WTC11 (cell line): ENCODE measurements around the gene GALR2. TPM values are rescaled to one million over a fixed set of nuclear protein-coding genes. Genes with fewer than 3 reads are reported as not detected.

Source experiments
- ATAC-seq: fragments of 200-7000 bp; cut with Tn5 transposase; 2 replicates; pipeline ENCODE4 v1.10.0; 2021; ENCODE audit warnings: mild to moderate bottlenecking, moderate library complexity
- CTCF ChIA-PET: fragments of 300-600 bp; sonication (Branson Sonifier 250); formaldehyde crosslinking; loops from one replicate; lab custom pipeline; 2021; ENCODE audit warnings: antibody characterized with exemption; lab: Charles Lee
- POLR2A ChIA-PET: fragments of 350-600 bp; sonication (Branson Sonifier 250); formaldehyde crosslinking; loops from one replicate; lab custom pipeline; 2021; ENCODE audit warnings: antibody characterized with exemption; lab: Charles Lee
- DNase-seq: peaks from one replicate; pipeline ENCODE4 v3.0.0; 2021; ENCODE audit warnings: low spot score
- H3K27ac Mint-ChIP-seq: 2 replicates; pipeline ENCODE4 v1.8.0; 2021; ENCODE audit warnings: mixed read lengths
- H3K27me3 Mint-ChIP-seq: 2 replicates; pipeline ENCODE4 v1.8.0; 2021; ENCODE audit warnings: low read depth, mild to moderate bottlenecking, moderate library complexity, mixed read lengths
- H3K36me3 Mint-ChIP-seq: 2 replicates; pipeline ENCODE4 v1.8.0; 2021; ENCODE audit warnings: mixed read lengths
- H3K4me1 Mint-ChIP-seq: 2 replicates; pipeline ENCODE4 v1.8.0; 2022; ENCODE audit warnings: mixed read lengths
- H3K4me3 Mint-ChIP-seq: 2 replicates; pipeline ENCODE4 v1.8.0; 2021; ENCODE audit warnings: mild to moderate bottlenecking, moderate library complexity, mixed read lengths
- H3K9me3 Mint-ChIP-seq: 2 replicates; pipeline ENCODE4 v1.8.0; 2021; ENCODE audit warnings: mixed read lengths
- CBFB ChIP-seq: sonication (generic); formaldehyde crosslinking; IDR thresholded peaks from 2 replicates; pipeline ENCODE4 v1.8.1; 2022; ENCODE audit warnings: mild to moderate bottlenecking, low read depth, missing genetic modification reagents
- CREM ChIP-seq: sonication (generic); formaldehyde crosslinking; IDR thresholded peaks from 2 replicates; pipeline ENCODE4 v1.8.1; 2022; ENCODE audit warnings: mild to moderate bottlenecking, missing genetic modification reagents, moderate library complexity
- FOXK1 ChIP-seq: sonication (generic); formaldehyde crosslinking; IDR thresholded peaks from 2 replicates; pipeline ENCODE4 v1.8.0; 2022; ENCODE audit warnings: mild to moderate bottlenecking, moderate library complexity, missing genetic modification reagents
- IRF2 ChIP-seq: sonication (generic); formaldehyde crosslinking; IDR thresholded peaks from 2 replicates; pipeline ENCODE4 v1.8.0; 2022; ENCODE audit warnings: low read depth, missing genetic modification reagents, borderline replicate concordance
- MXD4 ChIP-seq: fragments of 250-450 bp; sonication (Bioruptor Pico); IDR thresholded peaks from 2 replicates; pipeline ENCODE4 v1.8.0; 2021; ENCODE audit warnings: mild to moderate bottlenecking, moderate library complexity, borderline replicate concordance
- NFYB ChIP-seq: sonication (generic); formaldehyde crosslinking; conservative IDR thresholded peaks from 2 replicates; pipeline ENCODE4 v1.8.0; 2022; ENCODE audit warnings: low read depth, missing genetic modification reagents
- SP1 ChIP-seq: sonication (generic); formaldehyde crosslinking; conservative IDR thresholded peaks from 2 replicates; pipeline ENCODE4 v1.8.1; 2022; ENCODE audit warnings: missing genetic modification reagents
- TP53 ChIP-seq: sonication (generic); formaldehyde crosslinking; IDR thresholded peaks from 2 replicates; pipeline ENCODE4 v1.8.1; 2023; ENCODE audit warnings: mild to moderate bottlenecking, missing genetic modification reagents
- ZNF138 ChIP-seq: sonication (generic); formaldehyde crosslinking; conservative IDR thresholded peaks from 2 replicates; pipeline ENCODE4 v1.8.1; 2022; ENCODE audit warnings: mild to moderate bottlenecking, moderate library complexity, missing genetic modification reagents
- ZNF232 ChIP-seq: sonication (generic); formaldehyde crosslinking; IDR thresholded peaks from 2 replicates; pipeline ENCODE4 v1.8.0; 2022; ENCODE audit warnings: mild to moderate bottlenecking, missing genetic modification reagents
- ZNF396 ChIP-seq: fragments of 250-450 bp; sonication (Bioruptor Pico); IDR thresholded peaks from 2 replicates; pipeline ENCODE4 v1.8.0; 2021; ENCODE audit warnings: mild to moderate bottlenecking, moderate library complexity, borderline replicate concordance
- total RNA-seq: library from RNA; stranded (reverse); gene quantifications from 3 replicates; pipeline ENCODE4 v1.2.3, GENCODE V29; 2021
- TF ChIP-seq, protein P1 (sequence below): sonication (generic); formaldehyde crosslinking; IDR thresholded peaks from 2 replicates; pipeline ENCODE4 v1.8.0; 2022; ENCODE audit warnings: missing genetic modification reagents
- TF ChIP-seq, protein P2 (sequence below): sonication (generic); formaldehyde crosslinking; conservative IDR thresholded peaks from 2 replicates; pipeline ENCODE4 v1.8.1; 2023; ENCODE audit warnings: mild to moderate bottlenecking, low read depth, missing genetic modification reagents, moderate library complexity
- TF ChIP-seq, protein P3 (sequence below): fragments of 250-450 bp; sonication (Bioruptor Pico); IDR thresholded peaks from 2 replicates; pipeline ENCODE4 v1.9.0; 2021; ENCODE audit warnings: mild to moderate bottlenecking
- TF ChIP-seq, protein P4 (sequence below): sonication (generic); formaldehyde crosslinking; IDR thresholded peaks from 2 replicates; pipeline ENCODE4 v1.8.1; 2022; ENCODE audit warnings: low read depth, missing genetic modification reagents, borderline replicate concordance
- TF ChIP-seq, protein P5 (sequence below): sonication (generic); formaldehyde crosslinking; IDR thresholded peaks from 2 replicates; pipeline ENCODE4 v1.8.1; 2022; ENCODE audit warnings: mild to moderate bottlenecking, missing genetic modification reagents, moderate library complexity, borderline replicate concordance
- TF ChIP-seq, protein P6 (sequence below): fragments of 250-450 bp; sonication (Bioruptor Pico); IDR thresholded peaks from 2 replicates; pipeline ENCODE4 v1.8.0; 2021; ENCODE audit warnings: mild to moderate bottlenecking

Gene GALR2
- total RNA-seq, 1 experiment from 2014 or later: 2.9 TPM

DNA sequence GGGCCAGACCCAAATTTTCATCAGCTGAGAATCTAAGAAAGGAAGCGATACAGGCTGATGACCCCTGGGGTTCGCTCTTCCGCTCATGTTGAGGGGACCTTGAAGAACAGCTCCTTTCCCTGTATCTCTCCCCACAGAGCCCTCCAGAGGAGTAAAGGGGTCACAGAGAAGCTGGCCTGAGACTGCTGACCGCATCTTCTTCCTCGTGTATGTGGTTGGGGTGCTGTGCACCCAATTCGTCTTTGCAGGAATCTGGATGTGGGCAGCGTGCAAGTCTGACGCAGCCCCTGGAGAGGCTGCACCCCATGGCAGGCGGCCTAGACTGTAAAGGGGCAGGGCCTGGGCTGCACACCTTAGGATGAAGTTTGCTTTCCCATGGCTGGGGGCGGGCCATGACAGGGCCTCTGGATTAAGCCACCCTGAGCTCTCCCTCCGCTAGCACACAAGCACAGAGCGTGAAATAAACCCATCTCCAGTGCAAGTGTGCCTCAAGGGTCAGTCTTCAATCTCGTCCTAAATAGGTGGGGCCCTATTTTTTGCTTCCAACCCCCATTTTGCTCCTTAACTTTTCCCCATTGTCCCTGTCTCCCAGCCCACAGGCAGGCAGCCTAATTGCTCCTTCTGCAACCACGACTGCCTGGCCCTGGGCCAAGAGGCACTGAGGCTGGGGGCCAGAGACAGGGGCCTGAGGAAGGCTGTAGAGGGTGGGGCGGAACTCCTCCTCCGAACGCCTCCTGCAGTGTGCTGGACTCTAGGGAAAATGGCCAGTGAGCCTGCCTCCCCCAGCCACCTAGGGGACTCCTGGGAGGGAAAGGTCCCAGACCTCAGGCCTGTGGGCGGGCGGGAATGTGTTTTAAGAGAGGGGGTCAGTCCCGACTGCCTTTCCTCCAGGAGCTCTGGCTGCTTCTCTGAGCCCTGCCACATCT lies 8.0 kb downstream of the GALR2 start:
- DNase-seq (no peak), ATAC-seq (no peak)
- Mint-ChIP-seq H3K4me3 (no peak overlapping the region), H3K4me1 (peaks cover 27% of the 10 kb centered on the region), H3K36me3 (peaks cover 20% of the 10 kb centered on the region), H3K27me3 (peaks cover 21% of the 10 kb centered on the region), H3K9me3 (no peaks in the 10 kb centered on the region), H3K27ac (no peak overlapping the region)
- POLR2A ChIA-PET: no interaction called here
- CTCF ChIA-PET: interaction anchor here (0.9 to 3.7 kb wide), 5 partner anchors 8 to 177 kb away, joined by 3 to 26 read pairs (median 5); partner anchors contain the start of genes CDK3 and GALR2
- TF ChIP-seq, protein P1, sequence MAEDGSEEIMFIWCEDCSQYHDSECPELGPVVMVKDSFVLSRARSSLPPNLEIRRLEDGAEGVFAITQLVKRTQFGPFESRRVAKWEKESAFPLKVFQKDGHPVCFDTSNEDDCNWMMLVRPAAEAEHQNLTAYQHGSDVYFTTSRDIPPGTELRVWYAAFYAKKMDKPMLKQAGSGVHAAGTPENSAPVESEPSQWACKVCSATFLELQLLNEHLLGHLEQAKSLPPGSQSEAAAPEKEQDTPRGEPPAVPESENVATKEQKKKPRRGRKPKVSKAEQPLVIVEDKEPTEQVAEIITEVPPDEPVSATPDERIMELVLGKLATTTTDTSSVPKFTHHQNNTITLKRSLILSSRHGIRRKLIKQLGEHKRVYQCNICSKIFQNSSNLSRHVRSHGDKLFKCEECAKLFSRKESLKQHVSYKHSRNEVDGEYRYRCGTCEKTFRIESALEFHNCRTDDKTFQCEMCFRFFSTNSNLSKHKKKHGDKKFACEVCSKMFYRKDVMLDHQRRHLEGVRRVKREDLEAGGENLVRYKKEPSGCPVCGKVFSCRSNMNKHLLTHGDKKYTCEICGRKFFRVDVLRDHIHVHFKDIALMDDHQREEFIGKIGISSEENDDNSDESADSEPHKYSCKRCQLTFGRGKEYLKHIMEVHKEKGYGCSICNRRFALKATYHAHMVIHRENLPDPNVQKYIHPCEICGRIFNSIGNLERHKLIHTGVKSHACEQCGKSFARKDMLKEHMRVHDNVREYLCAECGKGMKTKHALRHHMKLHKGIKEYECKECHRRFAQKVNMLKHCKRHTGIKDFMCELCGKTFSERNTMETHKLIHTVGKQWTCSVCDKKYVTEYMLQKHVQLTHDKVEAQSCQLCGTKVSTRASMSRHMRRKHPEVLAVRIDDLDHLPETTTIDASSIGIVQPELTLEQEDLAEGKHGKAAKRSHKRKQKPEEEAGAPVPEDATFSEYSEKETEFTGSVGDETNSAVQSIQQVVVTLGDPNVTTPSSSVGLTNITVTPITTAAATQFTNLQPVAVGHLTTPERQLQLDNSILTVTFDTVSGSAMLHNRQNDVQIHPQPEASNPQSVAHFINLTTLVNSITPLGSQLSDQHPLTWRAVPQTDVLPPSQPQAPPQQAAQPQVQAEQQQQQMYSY (CRISPR knock-in tag): no peak
- TF ChIP-seq ZNF232 (no peak), MXD4 (CRISPR knock-in tag) (no peak), ZNF396 (CRISPR knock-in tag) (no peak), FOXK1 (CRISPR knock-in tag) (no peak), CREM (CRISPR knock-in tag) (no peak), NFYB (CRISPR knock-in tag) (no peak), IRF2 (CRISPR knock-in tag) (no peak), CBFB (no peak), SP1 (CRISPR knock-in tag) (no peak), TP53 (no peak), ZNF138 (no peak)
- TF ChIP-seq, protein P2, sequence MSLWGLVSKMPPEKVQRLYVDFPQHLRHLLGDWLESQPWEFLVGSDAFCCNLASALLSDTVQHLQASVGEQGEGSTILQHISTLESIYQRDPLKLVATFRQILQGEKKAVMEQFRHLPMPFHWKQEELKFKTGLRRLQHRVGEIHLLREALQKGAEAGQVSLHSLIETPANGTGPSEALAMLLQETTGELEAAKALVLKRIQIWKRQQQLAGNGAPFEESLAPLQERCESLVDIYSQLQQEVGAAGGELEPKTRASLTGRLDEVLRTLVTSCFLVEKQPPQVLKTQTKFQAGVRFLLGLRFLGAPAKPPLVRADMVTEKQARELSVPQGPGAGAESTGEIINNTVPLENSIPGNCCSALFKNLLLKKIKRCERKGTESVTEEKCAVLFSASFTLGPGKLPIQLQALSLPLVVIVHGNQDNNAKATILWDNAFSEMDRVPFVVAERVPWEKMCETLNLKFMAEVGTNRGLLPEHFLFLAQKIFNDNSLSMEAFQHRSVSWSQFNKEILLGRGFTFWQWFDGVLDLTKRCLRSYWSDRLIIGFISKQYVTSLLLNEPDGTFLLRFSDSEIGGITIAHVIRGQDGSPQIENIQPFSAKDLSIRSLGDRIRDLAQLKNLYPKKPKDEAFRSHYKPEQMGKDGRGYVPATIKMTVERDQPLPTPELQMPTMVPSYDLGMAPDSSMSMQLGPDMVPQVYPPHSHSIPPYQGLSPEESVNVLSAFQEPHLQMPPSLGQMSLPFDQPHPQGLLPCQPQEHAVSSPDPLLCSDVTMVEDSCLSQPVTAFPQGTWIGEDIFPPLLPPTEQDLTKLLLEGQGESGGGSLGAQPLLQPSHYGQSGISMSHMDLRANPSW (CRISPR knock-in tag): no peak
- TF ChIP-seq, protein P3, sequence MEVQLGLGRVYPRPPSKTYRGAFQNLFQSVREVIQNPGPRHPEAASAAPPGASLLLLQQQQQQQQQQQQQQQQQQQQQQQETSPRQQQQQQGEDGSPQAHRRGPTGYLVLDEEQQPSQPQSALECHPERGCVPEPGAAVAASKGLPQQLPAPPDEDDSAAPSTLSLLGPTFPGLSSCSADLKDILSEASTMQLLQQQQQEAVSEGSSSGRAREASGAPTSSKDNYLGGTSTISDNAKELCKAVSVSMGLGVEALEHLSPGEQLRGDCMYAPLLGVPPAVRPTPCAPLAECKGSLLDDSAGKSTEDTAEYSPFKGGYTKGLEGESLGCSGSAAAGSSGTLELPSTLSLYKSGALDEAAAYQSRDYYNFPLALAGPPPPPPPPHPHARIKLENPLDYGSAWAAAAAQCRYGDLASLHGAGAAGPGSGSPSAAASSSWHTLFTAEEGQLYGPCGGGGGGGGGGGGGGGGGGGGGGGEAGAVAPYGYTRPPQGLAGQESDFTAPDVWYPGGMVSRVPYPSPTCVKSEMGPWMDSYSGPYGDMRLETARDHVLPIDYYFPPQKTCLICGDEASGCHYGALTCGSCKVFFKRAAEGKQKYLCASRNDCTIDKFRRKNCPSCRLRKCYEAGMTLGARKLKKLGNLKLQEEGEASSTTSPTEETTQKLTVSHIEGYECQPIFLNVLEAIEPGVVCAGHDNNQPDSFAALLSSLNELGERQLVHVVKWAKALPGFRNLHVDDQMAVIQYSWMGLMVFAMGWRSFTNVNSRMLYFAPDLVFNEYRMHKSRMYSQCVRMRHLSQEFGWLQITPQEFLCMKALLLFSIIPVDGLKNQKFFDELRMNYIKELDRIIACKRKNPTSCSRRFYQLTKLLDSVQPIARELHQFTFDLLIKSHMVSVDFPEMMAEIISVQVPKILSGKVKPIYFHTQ: no peak
- TF ChIP-seq, protein P4, sequence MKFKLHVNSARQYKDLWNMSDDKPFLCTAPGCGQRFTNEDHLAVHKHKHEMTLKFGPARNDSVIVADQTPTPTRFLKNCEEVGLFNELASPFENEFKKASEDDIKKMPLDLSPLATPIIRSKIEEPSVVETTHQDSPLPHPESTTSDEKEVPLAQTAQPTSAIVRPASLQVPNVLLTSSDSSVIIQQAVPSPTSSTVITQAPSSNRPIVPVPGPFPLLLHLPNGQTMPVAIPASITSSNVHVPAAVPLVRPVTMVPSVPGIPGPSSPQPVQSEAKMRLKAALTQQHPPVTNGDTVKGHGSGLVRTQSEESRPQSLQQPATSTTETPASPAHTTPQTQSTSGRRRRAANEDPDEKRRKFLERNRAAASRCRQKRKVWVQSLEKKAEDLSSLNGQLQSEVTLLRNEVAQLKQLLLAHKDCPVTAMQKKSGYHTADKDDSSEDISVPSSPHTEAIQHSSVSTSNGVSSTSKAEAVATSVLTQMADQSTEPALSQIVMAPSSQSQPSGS: no peak
- TF ChIP-seq, protein P5, sequence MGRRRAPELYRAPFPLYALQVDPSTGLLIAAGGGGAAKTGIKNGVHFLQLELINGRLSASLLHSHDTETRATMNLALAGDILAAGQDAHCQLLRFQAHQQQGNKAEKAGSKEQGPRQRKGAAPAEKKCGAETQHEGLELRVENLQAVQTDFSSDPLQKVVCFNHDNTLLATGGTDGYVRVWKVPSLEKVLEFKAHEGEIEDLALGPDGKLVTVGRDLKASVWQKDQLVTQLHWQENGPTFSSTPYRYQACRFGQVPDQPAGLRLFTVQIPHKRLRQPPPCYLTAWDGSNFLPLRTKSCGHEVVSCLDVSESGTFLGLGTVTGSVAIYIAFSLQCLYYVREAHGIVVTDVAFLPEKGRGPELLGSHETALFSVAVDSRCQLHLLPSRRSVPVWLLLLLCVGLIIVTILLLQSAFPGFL: no peak
- TF ChIP-seq, protein P6, sequence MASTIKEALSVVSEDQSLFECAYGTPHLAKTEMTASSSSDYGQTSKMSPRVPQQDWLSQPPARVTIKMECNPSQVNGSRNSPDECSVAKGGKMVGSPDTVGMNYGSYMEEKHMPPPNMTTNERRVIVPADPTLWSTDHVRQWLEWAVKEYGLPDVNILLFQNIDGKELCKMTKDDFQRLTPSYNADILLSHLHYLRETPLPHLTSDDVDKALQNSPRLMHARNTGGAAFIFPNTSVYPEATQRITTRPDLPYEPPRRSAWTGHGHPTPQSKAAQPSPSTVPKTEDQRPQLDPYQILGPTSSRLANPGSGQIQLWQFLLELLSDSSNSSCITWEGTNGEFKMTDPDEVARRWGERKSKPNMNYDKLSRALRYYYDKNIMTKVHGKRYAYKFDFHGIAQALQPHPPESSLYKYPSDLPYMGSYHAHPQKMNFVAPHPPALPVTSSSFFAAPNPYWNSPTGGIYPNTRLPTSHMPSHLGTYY (CRISPR knock-in tag): no peak
